ENCODE measurements around the gene HEPH.
"Not testable (repeated sequence)": the region's sequence is repeated elsewhere in the genome, so short reads cannot be mapped to it uniquely, and the experiment has no call there.

The HEPH gene

DNA sequence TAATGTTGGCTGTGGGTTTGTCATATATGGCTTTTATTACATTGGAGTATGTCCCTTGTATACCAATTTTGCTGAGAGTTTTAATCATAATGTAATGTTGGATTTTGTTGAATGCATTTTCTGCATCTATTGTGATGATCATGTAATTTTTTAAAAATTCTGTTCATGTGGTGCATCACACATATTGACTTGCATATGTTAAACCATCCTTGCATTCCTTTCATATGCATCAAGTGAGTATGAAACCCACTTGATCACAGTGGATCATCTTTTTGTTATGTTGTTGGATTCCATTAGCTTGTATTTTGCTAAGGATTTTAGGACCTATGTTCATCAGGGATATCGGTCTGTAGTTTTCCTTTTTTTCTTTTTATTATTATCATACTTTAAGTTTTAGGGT, 12.1 kb downstream of the HEPH start:
- Mint-ChIP-seq H3K36me3 (ENCODE audit: low read depth) (peaks cover 2% of the 10 kb centered on the region), H3K27ac (no peak overlapping the region), H3K4me1 (ENCODE audit: low read depth) (no peaks in the 10 kb centered on the region), H3K9me3 (peaks cover 27% of the 10 kb centered on the region), H3K27me3 (ENCODE audit: low read depth) (no peaks in the 10 kb centered on the region), H3K4me3 (no peak overlapping the region)

DNA sequence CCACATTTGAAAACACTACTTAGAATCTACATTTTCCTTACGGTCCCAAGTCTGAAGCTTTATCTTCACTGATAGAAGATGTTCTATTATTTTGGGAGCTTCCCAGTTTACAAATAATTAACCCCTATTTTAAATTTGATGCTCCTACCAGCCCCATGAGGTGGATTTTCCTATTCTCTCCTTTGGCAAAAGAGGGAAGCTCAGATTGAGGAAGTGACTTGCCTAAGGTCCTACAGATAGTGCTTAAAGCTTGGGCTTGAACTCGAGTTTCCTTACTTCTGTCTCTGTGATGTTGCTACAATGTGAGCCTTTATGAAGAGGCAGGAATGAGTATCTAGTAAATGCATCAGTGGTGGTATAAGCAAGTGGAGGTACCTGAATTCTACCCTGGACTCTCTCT, 27.5 kb downstream of the HEPH start:
- H3K4me1 Mint-ChIP-seq (ENCODE audit: low read depth) = peaks cover 3% of the 10 kb centered on the region
- H3K4me3 Mint-ChIP-seq = no peak overlapping the region
- no peaks in the 10 kb centered on the region for H3K27me3 Mint-ChIP-seq (ENCODE audit: low read depth)
- peaks cover 6% of the 10 kb centered on the region for H3K9me3 Mint-ChIP-seq
- no peaks in the 10 kb centered on the region for H3K36me3 Mint-ChIP-seq (ENCODE audit: low read depth)
- no peak overlapping the region for H3K27ac Mint-ChIP-seq

DNA sequence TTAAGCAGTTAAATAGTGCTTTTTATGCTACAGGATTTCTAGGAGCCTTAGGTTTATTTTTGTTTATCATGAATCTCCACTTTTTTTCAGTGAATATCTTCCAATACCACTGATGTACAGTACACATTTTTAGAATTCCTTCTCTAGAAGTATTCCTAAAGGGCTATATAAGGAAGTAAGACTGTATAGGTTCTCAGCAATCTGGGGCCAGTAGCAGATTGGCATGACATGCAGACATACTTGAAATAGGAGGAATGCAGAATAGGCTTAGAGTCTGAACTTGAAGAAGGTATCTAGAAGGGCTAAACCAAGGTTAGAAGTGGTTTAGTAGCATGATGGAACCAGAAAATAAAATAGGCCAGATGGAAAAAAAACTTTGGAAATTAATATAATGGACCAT, 29.8 kb downstream of the HEPH start:
- H3K9me3 Mint-ChIP-seq = no peaks in the 10 kb centered on the region
- no peaks in the 10 kb centered on the region for H3K27me3 Mint-ChIP-seq (ENCODE audit: low read depth)
- H3K36me3 Mint-ChIP-seq (ENCODE audit: low read depth) = no peaks in the 10 kb centered on the region
- peaks cover 3% of the 10 kb centered on the region for H3K4me1 Mint-ChIP-seq (ENCODE audit: low read depth)
- H3K4me3 Mint-ChIP-seq = no peak overlapping the region
- H3K27ac Mint-ChIP-seq = no peak overlapping the region

DNA sequence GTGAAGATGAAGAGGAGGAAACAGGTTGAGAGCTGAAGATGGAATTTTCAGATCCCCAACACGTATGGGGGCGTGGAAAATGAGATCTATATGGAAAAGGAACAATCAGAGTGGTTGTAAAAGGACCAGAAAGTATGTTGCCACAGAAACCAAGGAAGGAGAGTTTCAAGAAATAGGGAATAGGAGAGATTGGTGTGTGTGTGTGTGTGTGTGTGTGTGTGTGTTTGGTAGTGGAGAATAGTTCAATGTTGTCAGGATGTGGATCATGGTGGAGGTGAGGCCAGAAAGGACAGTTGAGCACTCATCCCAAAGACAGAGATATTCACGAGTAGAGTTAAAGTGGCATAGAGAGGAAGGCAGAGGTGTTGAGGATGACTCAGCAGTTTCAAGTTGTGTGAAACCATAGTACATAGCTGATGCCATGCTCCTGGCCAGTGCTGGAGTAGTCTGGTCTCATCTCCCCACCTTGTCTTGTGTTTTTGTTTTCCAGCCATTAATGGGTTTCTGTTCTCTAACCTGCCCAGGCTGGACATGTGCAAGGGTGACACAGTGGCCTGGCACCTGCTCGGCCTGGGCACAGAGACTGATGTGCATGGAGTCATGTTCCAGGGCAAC, 36.1 kb downstream of the HEPH start:
- H3K27me3 Mint-ChIP-seq (ENCODE audit: low read depth) = no peaks in the 10 kb centered on the region
- H3K36me3 Mint-ChIP-seq (ENCODE audit: low read depth) = no peaks in the 10 kb centered on the region
- no peak overlapping the region for H3K27ac Mint-ChIP-seq
- no peaks in the 10 kb centered on the region for H3K9me3 Mint-ChIP-seq
- no peak overlapping the region for H3K4me3 Mint-ChIP-seq
- peaks cover 21% of the 10 kb centered on the region for H3K4me1 Mint-ChIP-seq (ENCODE audit: low read depth)

DNA sequence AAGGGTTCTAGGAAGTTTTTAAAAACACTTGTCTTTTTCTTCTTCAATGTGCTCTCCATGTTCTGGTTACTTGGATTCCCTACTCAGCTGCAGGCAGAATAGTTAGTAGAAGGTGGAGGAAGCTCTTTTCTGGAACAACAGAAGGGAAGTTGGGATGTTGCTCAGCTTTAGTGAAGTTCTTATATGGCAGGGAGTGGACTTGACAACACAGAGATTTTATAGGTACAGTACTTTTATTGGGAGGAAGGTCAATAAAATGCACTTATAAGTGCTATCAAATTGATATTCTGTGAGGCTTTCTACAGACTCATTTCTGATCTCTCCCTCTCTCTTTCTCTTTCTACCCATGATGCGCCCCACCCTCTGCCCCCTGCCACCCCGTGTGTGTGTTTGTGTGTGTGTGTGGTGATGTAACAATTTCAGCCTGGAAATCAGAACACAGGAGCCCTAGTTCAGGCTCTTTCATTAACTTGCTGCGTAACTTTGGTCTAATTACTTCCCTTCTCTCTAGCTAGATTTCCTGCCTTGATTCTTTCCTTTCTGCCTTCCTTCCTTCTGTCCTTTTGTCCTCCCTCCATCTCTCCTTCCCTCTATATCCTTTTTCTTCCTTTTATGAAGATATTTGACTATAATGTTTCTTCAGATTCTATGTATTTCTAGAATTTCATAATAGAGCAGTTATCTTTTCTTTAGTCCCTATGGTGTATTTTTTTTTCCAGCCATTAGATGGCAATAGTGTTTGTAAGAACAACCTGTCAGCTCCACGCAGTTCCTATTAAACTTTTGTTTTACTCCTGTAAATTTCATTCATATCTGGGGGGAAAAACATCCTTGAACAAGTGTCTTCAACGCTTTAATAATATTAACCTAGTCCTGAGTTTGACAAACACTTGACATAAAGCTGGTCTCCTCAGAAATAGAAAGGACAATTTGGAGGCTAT, 37.1 kb downstream of the HEPH start:
- no peak overlapping the region for H3K4me3 Mint-ChIP-seq
- peaks cover 21% of the 10 kb centered on the region for H3K4me1 Mint-ChIP-seq (ENCODE audit: low read depth)
- no peaks in the 10 kb centered on the region for H3K9me3 Mint-ChIP-seq
- H3K27me3 Mint-ChIP-seq (ENCODE audit: low read depth) = no peaks in the 10 kb centered on the region
- H3K27ac Mint-ChIP-seq = no peak overlapping the region
- H3K36me3 Mint-ChIP-seq (ENCODE audit: low read depth) = no peaks in the 10 kb centered on the region

DNA sequence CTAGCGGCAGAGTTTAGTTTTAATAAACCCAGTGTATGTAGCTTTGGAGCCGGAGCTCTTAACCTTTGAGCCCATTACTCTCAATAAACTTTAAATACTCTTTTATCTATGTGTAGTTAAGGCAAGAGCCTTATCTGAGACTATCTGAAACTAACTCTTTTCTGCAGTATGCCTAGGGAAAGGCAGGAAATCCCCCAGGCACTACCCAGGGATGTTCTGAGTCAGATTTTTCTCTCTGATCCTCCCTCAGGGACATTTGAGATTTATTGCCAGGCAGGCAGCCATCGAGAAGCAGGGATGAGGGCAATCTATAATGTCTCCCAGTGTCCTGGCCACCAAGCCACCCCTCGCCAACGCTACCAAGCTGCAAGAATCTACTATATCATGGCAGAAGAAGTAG, 39.1 kb downstream of the HEPH start:
- peaks cover 21% of the 10 kb centered on the region for H3K4me1 Mint-ChIP-seq (ENCODE audit: low read depth)
- no peaks in the 10 kb centered on the region for H3K27me3 Mint-ChIP-seq (ENCODE audit: low read depth)
- H3K27ac Mint-ChIP-seq = no peak overlapping the region
- H3K4me3 Mint-ChIP-seq = no peak overlapping the region
- H3K36me3 Mint-ChIP-seq (ENCODE audit: low read depth) = no peaks in the 10 kb centered on the region
- H3K9me3 Mint-ChIP-seq = no peaks in the 10 kb centered on the region

DNA sequence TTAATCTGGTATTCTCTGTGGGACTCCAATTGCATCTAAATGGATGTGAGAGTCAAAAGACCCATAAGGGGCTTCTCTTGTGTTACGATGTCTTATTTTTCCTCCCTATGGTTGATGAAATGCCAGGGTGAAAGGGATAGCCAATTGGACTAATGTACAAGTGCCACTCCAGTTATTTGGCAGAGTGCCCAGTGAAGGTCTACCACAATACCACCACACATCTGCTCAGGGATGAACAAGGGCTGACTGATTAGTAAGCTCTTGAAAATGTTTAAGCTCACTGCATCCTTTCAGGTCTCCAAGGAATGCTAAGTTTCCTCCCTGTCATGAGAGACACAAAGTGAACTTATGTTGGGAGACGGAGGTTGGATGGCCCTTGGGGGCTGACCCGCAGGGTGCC, 57.8 kb downstream of the HEPH start:
- Mint-ChIP-seq H3K36me3 (ENCODE audit: low read depth) (no peaks in the 10 kb centered on the region), H3K9me3 (no peaks in the 10 kb centered on the region), H3K4me1 (ENCODE audit: low read depth) (no peaks in the 10 kb centered on the region), H3K4me3 (no peak overlapping the region), H3K27ac (no peak overlapping the region), H3K27me3 (ENCODE audit: low read depth) (no peaks in the 10 kb centered on the region)

DNA sequence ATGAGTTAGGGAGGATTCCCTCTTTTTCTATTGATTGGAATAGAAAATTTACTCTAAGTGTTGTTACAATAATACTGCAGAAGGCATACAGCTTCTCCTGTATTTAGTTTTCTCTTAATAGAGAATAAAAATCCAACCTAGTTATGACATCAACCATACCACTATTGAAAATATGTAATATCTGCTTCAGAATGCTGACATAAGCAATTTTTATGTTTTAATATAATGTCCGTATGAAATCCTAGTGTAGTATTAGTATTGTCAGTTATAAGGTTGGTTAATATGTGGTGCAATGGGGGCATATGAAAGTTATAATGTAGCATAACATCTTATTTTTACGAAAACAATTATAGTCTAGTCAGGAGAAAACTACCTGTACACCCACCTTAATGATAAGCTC, 68.2 kb downstream of the HEPH start:
- peaks cover 3% of the 10 kb centered on the region for H3K9me3 Mint-ChIP-seq
- no peaks in the 10 kb centered on the region for H3K27me3 Mint-ChIP-seq (ENCODE audit: low read depth)
- no peaks in the 10 kb centered on the region for H3K4me1 Mint-ChIP-seq (ENCODE audit: low read depth)
- H3K36me3 Mint-ChIP-seq (ENCODE audit: low read depth) = no peaks in the 10 kb centered on the region
- H3K27ac Mint-ChIP-seq = no peak overlapping the region
- H3K4me3 Mint-ChIP-seq = no peak overlapping the region

DNA sequence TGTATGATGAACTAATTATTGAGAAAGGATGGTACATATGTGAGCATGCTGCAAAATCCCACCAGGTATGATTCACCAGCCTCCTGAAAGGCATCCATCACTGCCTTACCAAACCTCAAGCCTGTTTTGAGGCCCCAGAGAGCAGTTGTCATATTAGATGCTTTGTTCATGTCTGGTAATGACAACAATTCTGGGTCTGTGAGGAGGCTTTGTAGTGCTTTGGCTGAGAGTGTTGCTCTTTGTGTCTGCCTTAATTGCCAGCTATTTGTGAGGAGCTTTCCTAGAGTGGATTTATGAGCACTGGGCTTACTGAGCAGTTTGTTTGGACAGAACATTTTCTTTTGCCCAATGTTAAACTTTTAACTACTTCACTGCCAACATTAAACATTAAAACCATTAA, 69.2 kb downstream of the HEPH start:
- Mint-ChIP-seq H3K9me3 (peaks cover 3% of the 10 kb centered on the region), H3K4me1 (ENCODE audit: low read depth) (no peaks in the 10 kb centered on the region), H3K27ac (no peak overlapping the region), H3K27me3 (ENCODE audit: low read depth) (no peaks in the 10 kb centered on the region), H3K4me3 (no peak overlapping the region), H3K36me3 (ENCODE audit: low read depth) (no peaks in the 10 kb centered on the region)

DNA sequence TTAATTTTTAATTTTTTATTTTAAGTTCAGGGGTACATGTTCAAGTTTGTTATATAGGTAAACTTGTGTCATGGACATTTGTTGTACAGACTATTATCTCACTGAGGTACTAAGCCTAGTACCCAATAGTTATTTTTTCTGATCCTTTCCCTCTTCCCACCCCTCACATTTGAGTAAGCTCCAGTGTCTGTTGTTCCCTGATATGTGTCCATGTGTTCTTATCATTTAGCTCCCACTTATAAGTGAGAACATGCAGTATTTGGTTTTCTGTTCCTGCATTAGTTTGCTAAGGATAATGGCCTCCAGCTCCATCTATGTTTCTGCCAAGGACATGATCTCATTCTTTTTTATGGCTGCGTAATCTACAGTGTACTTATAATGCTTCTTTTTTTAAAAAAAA, 69.9 kb downstream of the HEPH start:
- H3K9me3 Mint-ChIP-seq; H3K4me1 Mint-ChIP-seq (ENCODE audit: low read depth); H3K27ac Mint-ChIP-seq; H3K36me3 Mint-ChIP-seq (ENCODE audit: low read depth); H3K4me3 Mint-ChIP-seq; H3K27me3 Mint-ChIP-seq (ENCODE audit: low read depth): not testable (repeated sequence)

DNA sequence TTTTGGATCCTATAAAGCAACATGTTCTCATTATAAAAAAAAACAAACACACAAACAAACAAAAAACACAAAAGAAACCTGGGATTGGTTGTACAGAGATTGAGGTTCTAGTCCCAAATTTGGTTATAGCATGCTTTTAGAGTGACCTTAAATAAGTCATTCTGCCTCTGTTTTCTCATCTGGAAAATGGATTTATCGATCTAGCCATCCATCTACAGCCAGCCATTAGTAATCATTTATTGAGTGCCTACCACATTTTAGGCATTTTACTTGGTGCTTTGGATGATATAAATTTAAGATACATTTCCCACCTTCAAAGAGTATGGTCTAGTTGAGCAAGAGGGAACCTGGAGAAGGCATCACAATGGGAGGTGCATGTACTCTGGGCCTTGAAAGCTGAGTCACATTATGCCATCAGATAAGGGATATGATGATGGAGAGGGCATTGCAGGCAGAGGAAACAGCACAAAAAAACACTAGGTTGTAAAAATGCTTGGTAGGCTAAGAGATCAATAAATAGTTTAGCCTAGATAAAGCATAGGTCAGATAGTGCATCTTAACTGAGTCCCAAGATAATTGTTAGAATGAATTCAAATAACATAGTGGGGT, 91.4 kb downstream of the HEPH start:
- Mint-ChIP-seq H3K4me3 (no peak overlapping the region), H3K27ac (no peak overlapping the region), H3K9me3 (peaks cover 4% of the 10 kb centered on the region), H3K4me1 (ENCODE audit: low read depth) (no peaks in the 10 kb centered on the region), H3K27me3 (ENCODE audit: low read depth) (no peaks in the 10 kb centered on the region), H3K36me3 (ENCODE audit: low read depth) (no peaks in the 10 kb centered on the region)

DNA sequence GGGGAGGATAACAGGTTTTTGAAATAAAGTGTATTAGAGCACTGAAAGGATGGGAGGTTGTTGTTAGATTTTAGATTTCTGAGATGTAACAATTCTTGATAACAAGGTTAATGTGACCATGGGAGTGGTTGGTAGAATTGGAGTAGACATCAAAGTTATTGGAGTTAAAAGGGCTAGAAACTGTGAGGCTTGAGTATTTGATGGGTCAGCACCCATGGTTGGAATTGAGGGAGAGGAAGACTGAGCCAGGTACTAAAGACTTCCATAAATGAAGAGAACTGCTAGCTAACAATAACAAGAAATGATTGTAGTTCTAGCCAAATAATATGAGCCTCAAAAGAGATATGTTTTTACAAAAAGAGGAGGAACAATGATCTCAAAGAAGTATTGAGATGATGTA, 98.8 kb downstream of the HEPH start:
- Mint-ChIP-seq H3K27me3 (ENCODE audit: low read depth) (no peaks in the 10 kb centered on the region), H3K27ac (no peak overlapping the region), H3K4me1 (ENCODE audit: low read depth) (no peaks in the 10 kb centered on the region), H3K9me3 (no peaks in the 10 kb centered on the region), H3K4me3 (no peak overlapping the region), H3K36me3 (ENCODE audit: low read depth) (no peaks in the 10 kb centered on the region)

All from T-helper 1 cell treated with Interleukin-12 subunit alpha and Interleukin-12 subunit beta and Interleukin-4 antibody, amounts not matched to agents 30 μg/mL and 1 μg/mL, for 36 hours (primary cell).